Thyroid gland (tissue), 4 donors: ENCODE results near the gene ACTR3C. TPM values are rescaled to one million over a fixed set of nuclear protein-coding genes. Genes with fewer than 3 reads are reported as not detected.
"Not testable (repeated sequence)": the region's sequence is repeated elsewhere in the genome, so short reads cannot be mapped to it uniquely, and the experiment has no call there.

Source experiments
- DNase-seq, 2 donors: peaks; one replicate each; pipeline ENCODE4 v3.0.0-alpha.2; 2019
- H3K27ac ChIP-seq, 3 donors: fragments of 200-600 bp; sonication (generic); 1 replicate in 2 of 3; 2 replicates in 1 of 3; pipeline ENCODE4 v1.5.1; 2016 to 2019; ENCODE audit warnings: mild to moderate bottlenecking in 1 of 3, moderate library complexity in 1 of 3
- H3K27me3 ChIP-seq: fragments of 200-600 bp; sonication (generic); one replicate; pipeline ENCODE4 v1.5.1; 2019
- H3K36me3 ChIP-seq, 2 donors: fragments of 200-600 bp; sonication (generic); one replicate each; pipeline ENCODE4 v1.5.1; 2016 to 2019
- H3K4me1 ChIP-seq, 2 donors: fragments of 200-600 bp; sonication (generic); one replicate each; pipeline ENCODE4 v1.5.1; 2017 to 2019
- H3K4me3 ChIP-seq, 3 donors: fragments of 200-600 bp; sonication (generic); replicated peaks in 1 of 3; 1 replicate in 2 of 3; 2 replicates in 1 of 3; pipeline ENCODE4 v1.5.1; 2016; ENCODE audit warnings: mild to moderate bottlenecking in 1 of 3
- H3K9me3 ChIP-seq: fragments of 200-600 bp; sonication (generic); one replicate; pipeline ENCODE4 v1.5.1; 2017
- POLR2A ChIP-seq, 2 donors: fragments of 450-650 bp; IDR thresholded peaks; one replicate each; pipeline ENCODE4 v1.6.1; 2017; ENCODE audit warnings: antibody characterized with exemption in 2 of 2, mild to moderate bottlenecking in 2 of 2, moderate library complexity in 1 of 2
- WGBS, 2 donors: methylation state at CpG; one replicate each; pipeline ENCODE4 v1.1.5; 2017; 5-methylcytosine and 5-hydroxymethylcytosine counted together
- intact Hi-C: fragments of 100-400 bp; cut with DNase I; formaldehyde crosslinking; loops from one replicate; pipeline ENCODE4 v1.15.1; 2023
- total RNA-seq, 4 donors: library from RNA; depleted of rRNA; stranded (reverse); fragments of >200 nt; gene quantifications; one replicate each; pipeline ENCODE4 v1.2.3, GENCODE V29; 2016
- TF ChIP-seq, protein P1 (sequence below), 6 experiments: fragments of 200-600 bp in 3 of 6; fragments of 450-650 bp in 3 of 6; sonication (generic) in 3 of 6; IDR thresholded peaks; one replicate each; pipeline ENCODE4 v1.5.1; 2016 to 2019; ENCODE audit warnings: antibody characterized with exemption in 6 of 6, mild to moderate bottlenecking in 2 of 6, inconsistent platforms in 1 of 6, moderate library complexity in 1 of 6

Gene ACTR3C
- total RNA-seq, 4 donors from 2014 or later = 11.7 to 34.8 (median 23.0) TPM

DNA sequence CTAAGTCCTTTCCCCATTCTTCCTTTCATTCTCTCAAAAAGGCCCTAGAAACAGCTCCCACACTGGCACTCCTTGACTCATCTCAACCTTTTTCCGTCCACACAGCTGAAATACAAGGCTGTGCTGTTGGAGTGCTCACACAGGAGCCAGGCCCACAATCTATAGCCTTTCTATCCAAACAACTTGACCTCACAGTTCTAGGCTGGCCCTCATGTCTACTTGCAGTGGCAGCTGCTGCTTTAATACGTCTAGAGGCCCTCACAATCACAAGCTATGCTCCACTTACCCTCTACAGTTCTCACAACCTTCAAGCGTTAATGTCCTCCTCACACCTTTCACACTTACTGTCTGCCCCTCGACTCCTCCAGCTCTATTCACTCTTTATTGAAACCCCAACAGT is 12.2 kb downstream of the ACTR3C start:
- WGBS, 2 donors = 85 to 88% methylated on average over 4 of the region's 4 CpGs
- Histone ChIP-seq H3K9me3 (no peaks in the 10 kb centered on the region), H3K27me3 (no peaks in the 10 kb centered on the region), H3K27ac (no peak overlapping the region), H3K4me3 (no peak overlapping the region), H3K36me3 (no peaks in the 10 kb centered on the region), H3K4me1 (no peaks in the 10 kb centered on the region)
- DNase-seq = no peak
- TF ChIP-seq, protein P1, sequence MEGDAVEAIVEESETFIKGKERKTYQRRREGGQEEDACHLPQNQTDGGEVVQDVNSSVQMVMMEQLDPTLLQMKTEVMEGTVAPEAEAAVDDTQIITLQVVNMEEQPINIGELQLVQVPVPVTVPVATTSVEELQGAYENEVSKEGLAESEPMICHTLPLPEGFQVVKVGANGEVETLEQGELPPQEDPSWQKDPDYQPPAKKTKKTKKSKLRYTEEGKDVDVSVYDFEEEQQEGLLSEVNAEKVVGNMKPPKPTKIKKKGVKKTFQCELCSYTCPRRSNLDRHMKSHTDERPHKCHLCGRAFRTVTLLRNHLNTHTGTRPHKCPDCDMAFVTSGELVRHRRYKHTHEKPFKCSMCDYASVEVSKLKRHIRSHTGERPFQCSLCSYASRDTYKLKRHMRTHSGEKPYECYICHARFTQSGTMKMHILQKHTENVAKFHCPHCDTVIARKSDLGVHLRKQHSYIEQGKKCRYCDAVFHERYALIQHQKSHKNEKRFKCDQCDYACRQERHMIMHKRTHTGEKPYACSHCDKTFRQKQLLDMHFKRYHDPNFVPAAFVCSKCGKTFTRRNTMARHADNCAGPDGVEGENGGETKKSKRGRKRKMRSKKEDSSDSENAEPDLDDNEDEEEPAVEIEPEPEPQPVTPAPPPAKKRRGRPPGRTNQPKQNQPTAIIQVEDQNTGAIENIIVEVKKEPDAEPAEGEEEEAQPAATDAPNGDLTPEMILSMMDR (IDR thresholded peaks at IDR 0.05) = no peak
- TF ChIP-seq POLR2A (IDR thresholded peaks at IDR 0.05) = no peak
- intact Hi-C loops = no loop called here

DNA sequence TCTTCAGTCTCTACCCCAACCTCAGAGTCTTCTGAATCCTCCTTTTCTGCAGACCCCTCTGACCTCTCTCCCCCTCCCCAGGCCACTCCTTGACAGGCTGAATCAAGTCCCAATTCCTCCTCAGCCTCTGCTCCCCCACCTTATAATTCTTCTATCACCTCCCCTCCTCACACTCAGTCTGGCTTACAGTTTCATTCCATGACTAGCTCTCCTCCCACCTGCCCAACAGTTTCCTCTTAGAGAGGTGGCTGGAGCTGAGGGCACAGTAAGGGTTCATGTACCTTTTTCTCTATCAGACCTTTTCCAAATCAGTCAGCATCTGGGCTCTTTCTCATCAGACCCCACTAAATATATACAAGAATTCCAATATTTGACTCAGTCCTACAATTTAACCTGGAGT is 14.8 kb downstream of the ACTR3C start:
- Histone ChIP-seq H3K36me3 (no peaks in the 10 kb centered on the region), H3K4me3 (no peak overlapping the region), H3K4me1 (no peaks in the 10 kb centered on the region), H3K27me3 (no peaks in the 10 kb centered on the region), H3K9me3 (no peaks in the 10 kb centered on the region), H3K27ac (no peak overlapping the region)
- DNase-seq = no peak
- intact Hi-C loops = no loop called here
- TF ChIP-seq, protein P1 (IDR thresholded peaks at IDR 0.05) = no peak
- no peak for TF ChIP-seq POLR2A (IDR thresholded peaks at IDR 0.05)

DNA sequence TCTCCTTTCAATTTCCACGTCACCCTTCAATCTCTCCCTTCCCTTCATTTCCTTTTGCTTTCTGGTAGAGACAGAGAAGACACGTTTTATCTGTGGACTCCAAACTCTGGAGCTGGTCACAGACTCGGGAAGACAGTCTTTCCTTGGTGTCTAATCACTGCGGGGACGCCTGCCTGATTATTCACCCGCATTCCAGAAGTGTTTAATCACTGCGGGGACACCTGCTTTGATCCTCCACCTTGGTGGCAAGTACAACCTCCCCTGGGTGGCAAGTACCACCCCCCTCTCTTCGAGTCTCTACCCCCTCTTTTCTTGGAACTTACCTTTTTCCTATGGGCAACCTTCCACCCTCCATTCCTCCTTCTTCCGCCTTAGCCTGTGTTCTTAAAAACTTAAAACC is 15.4 kb downstream of the ACTR3C start:
- no peak for TF ChIP-seq POLR2A (IDR thresholded peaks at IDR 0.05)
- TF ChIP-seq, protein P1 (IDR thresholded peaks at IDR 0.05) = no peak
- Histone ChIP-seq H3K36me3 (no peaks in the 10 kb centered on the region), H3K27ac (no peak overlapping the region), H3K4me1 (no peaks in the 10 kb centered on the region), H3K9me3 (no peaks in the 10 kb centered on the region), H3K4me3 (no peak overlapping the region), H3K27me3 (no peaks in the 10 kb centered on the region)
- intact Hi-C loops = no loop called here
- 88 to 89% methylated on average over 9 of the region's 9 CpGs for WGBS, 2 donors
- no peak for DNase-seq

DNA sequence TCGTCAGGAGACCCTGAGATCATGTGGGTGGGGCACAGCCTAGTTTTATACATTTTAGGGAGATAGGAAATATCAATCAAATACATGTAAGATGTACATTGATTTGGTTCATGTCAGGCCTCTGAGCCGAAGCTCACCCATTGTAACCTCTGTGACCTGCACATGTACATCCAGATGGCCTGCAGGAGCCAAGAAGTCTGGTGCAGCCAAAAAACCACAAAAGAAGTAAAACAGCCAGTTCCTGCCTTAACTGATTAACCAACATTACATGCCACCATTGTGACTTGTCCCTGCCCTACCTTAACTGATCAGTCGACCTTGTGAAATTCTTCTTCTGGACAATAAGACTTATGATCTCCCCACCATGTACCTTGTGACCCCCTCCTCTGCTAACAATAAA is 16.2 kb downstream of the ACTR3C start:
- 86 to 87% methylated on average over 3 of the region's 3 CpGs for WGBS, 2 donors
- intact Hi-C loops = no loop called here
- H3K36me3 ChIP-seq = no peaks in the 10 kb centered on the region
- no peak overlapping the region for H3K4me3 ChIP-seq
- TF ChIP-seq, protein P1 (IDR thresholded peaks at IDR 0.05) = no peak
- no peak for TF ChIP-seq POLR2A (IDR thresholded peaks at IDR 0.05)
- H3K27ac ChIP-seq = no peak overlapping the region
- H3K27me3 ChIP-seq = no peaks in the 10 kb centered on the region
- no peaks in the 10 kb centered on the region for H3K9me3 ChIP-seq
- DNase-seq = no peak
- H3K4me1 ChIP-seq = no peaks in the 10 kb centered on the region

DNA sequence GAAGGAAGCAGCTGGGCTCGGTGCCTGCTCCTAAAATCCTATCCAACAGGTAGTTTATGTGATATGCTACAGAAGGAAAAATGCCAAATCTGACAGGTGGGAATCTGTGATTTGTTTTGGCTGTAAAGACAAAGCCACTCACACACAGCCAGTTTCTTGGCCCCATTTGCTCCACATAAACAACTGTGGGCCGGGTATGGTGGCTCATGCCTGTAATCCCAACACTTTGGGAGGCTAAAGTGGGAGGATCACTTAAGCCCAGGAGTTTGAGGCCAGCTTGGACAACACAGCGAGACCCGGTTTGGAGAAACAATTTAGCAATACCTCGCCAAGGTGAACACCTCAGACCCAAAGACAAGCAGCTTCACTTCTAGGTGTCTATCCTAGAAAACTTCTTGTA is 17.0 kb downstream of the ACTR3C start:
- H3K27me3 ChIP-seq = not testable (repeated sequence)
- 82 to 84% methylated on average over 5 of the region's 5 CpGs for WGBS, 2 donors

DNA sequence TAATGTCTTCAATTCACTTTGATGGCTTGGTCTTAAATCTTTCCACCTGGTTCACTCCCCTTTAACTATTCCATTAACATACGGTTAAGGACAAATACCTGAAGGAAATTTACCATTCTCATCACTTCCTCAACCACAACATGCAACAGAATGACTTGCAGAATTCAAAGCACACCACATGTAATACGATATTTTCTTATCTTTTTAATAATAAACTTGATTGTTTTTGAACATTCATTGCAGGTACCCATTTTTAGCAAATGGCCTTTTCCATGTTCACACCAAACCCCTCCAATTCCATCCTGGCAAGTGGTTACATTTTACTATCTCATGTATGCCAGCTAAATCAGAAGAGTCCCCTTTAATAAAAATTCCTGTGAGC is 17.5 kb downstream of the ACTR3C start:
- WGBS, 2 donors = 78 to 90% methylated on average over 2 of the region's 2 CpGs
- intact Hi-C loops, H3K4me1 ChIP-seq, H3K27me3 ChIP-seq, H3K27ac ChIP-seq, H3K9me3 ChIP-seq, H3K4me3 ChIP-seq, H3K36me3 ChIP-seq, DNase-seq: not testable (repeated sequence)

More for the DNA sequence above, 17.0 kb downstream of the ACTR3C start:
- intact Hi-C loops, H3K4me3 ChIP-seq, H3K9me3 ChIP-seq, H3K27ac ChIP-seq, H3K4me1 ChIP-seq, H3K36me3 ChIP-seq, DNase-seq: not testable (repeated sequence)

DNA sequence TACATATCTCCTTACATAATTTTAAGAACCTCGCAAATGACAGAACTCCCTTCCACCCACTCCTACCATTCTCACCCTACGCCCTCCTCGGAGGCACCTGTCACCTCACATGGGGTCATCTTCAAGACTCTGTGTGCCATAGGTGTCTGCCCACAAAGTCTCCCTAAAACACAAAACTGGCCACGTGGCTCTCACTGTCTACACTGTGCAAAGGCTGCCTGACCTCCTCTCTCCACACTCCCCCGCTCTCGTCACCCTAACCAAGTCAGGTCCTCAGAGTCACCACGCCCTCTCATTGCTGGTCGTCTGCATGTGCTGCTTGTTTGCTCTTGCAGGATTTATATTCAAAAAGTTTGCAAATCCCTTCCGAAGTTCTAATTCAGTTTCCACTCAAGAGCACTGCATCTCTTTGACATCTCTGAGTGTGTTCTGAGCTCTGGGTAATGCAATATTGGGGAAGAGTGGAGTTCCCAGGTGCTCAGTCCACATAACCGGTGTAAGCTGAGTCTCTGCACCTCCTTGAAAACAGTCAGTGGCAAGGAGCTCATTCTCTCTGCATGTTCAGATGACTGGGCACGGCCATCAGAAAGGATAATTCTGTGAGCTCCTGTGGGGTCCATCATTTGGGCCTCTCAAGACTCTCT is 18.0 kb downstream of the ACTR3C start:
- H3K4me3 ChIP-seq, H3K9me3 ChIP-seq, H3K27me3 ChIP-seq, H3K36me3 ChIP-seq, DNase-seq, intact Hi-C loops, H3K4me1 ChIP-seq, H3K27ac ChIP-seq: not testable (repeated sequence)
- 82 to 90% methylated on average over 10 to 11 of the region's 11 CpGs for WGBS, 2 donors

DNA sequence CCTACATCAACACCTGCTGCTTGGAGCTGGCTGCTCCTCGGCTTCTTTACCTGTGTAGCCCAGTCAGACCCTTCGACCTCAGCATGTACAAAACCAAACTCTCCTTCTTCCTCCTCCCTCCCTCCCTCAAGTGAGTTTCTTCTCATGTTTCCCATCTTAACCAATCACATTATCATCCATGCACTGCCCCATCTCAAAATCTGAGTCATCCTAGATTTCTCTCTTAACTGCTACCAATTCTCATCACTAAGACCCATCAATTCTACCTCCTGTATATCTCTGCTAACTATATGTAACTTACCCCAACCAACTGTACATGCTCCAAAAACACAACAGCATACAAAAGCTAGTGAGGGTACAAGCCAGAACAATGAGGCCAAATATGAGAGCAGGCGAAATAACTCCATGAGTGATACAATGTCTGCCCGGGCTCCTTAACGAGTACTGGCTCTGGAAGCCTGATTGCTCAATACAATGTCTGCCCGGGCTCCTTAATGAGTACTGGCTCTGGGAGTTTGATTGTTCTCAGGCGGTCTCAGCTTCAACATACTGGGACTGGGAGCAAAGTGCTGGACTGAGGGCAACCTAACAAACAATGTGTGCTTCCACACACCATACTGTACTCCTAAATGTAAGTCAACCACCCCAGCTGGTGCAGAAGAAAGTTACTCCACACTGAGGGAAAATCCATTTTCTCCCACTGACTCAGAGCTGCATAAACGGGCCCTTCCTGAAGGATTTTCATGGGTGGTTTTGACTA is 18.7 kb downstream of the ACTR3C start:
- H3K27ac ChIP-seq, H3K36me3 ChIP-seq, H3K9me3 ChIP-seq, DNase-seq, H3K4me1 ChIP-seq, intact Hi-C loops, H3K4me3 ChIP-seq, H3K27me3 ChIP-seq: not testable (repeated sequence)
- WGBS, 2 donors = 75 to 93% methylated on average over 3 to 8 of the region's 8 CpGs

DNA sequence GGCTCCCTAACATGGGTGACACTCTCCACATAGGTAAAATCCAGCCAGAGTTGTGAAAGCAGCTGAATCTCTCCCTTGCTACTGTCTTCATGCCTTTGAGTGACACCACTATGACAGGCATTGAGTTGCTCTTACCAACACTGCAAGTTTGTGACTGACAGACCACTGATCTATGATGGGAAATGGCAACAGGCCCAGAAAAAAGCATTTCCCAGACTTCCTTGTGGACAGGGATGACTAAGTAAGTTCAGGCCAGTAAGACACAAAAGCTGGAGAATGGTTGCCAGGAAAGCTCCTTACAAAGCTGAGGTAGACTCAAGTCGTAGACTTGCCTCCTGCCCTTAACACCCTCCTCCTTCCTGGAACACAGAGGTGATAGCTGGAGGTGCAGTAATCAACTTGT is 20.4 kb downstream of the ACTR3C start:
- H3K36me3 ChIP-seq, H3K27ac ChIP-seq, DNase-seq, H3K27me3 ChIP-seq, H3K4me3 ChIP-seq, H3K4me1 ChIP-seq, intact Hi-C loops, H3K9me3 ChIP-seq: not testable (repeated sequence)
- WGBS, 2 donors = 57 to 87% methylated on average over 1 of the region's 1 CpG
